PC-3 (cell line): Measurements from ENCODE around the gene CFAP210.

Experiments
- CTCF ChIP-seq: fragments of 300-600 bp; sonication (generic); conservative IDR thresholded peaks from 2 replicates; pipeline ENCODE4 v1.5.1; 2017; ENCODE audit warnings: antibody characterized with exemption, low read depth, mild to moderate bottlenecking, low read length
- EZH2 ChIP-seq: fragments of 300-600 bp; sonication (generic); IDR thresholded peaks from one replicate; pipeline ENCODE4 v1.6.1; 2017; ENCODE audit warnings: antibody characterized with exemption, mild to moderate bottlenecking, low read length; ENCODE audit not compliant: unreplicated experiment

GRCh38 chr2:169620509-169620908, 73.7 kb downstream of the CFAP210 start:
- TF ChIP-seq CTCF (no peak), EZH2 (no peak)
